ENCODE data around the gene WDR20. TPM values are rescaled to one million over a fixed set of nuclear protein-coding genes. Genes with fewer than 3 reads are reported as not detected.

WDR20 gene
- total and polyA plus RNA-seq, 10 of the 15 experiments (the other 5 are each of a cell fraction or from before 2014, with no cell fraction given), result 9.1 to 25.9 (median 18.4) TPM

DNA sequence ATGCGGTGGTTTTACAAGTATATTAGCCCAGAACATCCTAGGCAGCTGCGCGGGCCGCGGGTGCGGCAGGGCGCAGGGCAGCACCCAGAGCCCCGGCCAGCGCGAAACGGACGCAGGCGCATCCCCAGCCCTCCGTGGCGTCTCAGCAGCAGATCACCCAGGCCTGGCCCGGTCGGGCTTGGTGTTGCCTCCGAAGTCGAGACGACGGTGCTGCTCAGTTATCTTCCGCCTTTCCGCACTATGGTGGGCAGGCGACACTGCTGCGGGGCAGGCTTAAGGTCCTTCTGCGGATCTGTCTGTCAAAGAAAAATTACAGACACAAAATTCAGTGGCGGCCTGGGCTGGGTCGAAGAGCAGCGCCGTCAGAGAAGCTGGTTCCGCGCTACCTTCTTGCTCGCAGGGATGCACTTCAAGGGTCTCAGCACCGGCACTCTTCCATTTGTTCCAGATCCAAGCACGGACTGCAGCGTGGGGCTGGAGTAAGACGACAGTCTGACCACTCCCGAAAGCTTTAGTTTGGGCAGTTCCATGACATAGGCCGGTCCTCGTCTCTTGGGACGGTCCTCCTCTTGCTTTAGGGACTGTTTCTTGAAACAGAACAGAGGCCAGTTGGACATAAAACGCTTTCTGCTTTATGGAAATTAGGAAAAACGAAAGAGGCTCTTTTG is 89.5 kb downstream of the WDR20 start:
- no peak for ATAC-seq
- Histone ChIP-seq H2AFZ (ENCODE audit: control insufficient read depth, low read depth, low read length) (no peak overlapping the region), H3K4me2 (ENCODE audit: control insufficient read depth, insufficient read depth) (no peak overlapping the region), H3K27me3 (replicated peaks in 1 of 2; ENCODE audit: control insufficient read depth in 2 of 2, insufficient read depth in 2 of 2, low read length in 1 of 2) (no peaks in the 10 kb centered on the region; a peak in 1 of 4 replicates), H3K4me1 (ENCODE audit: control insufficient read depth, insufficient read depth, low read length) (no peaks in the 10 kb centered on the region), H3K9ac (ENCODE audit: control insufficient read depth, insufficient read depth, low read length) (no peak overlapping the region), H4K20me1 (ENCODE audit: control insufficient read depth, insufficient read depth) (no peaks in the 10 kb centered on the region), H3K4me3 (no peak overlapping the region), H3K27ac (ENCODE audit: control insufficient read depth, insufficient read depth) (no peak overlapping the region), H3K36me3 (ENCODE audit: control insufficient read depth in 2 of 2, insufficient read depth in 2 of 2, low read length in 1 of 2) (no peaks in the 10 kb centered on the region), H3K9me3 (replicated peaks; ENCODE audit: control insufficient read depth, insufficient read depth, low read length) (no peaks in the 10 kb centered on the region), H3K79me2 (ENCODE audit: control insufficient read depth, insufficient read depth, low read length) (no peaks in the 10 kb centered on the region)
- RAD21 ChIA-PET (ENCODE audit: unreplicated experiment), result no interaction called here
- POLR2A ChIA-PET, result no interaction called here
- CTCF ChIA-PET, result interaction anchor here (0.6 to 1.0 kb wide), 2 partner anchors 133 to 652 kb away, joined by 3 read pairs; no protein-coding TSS in a partner anchor
- in situ Hi-C loops (cut with MboI), result no loop called here
- BruUV-seq (replicated peaks), result no TSS peak
- no peak for FAIRE-seq
- WGBS (ENCODE audit: insufficient coverage, insufficient replicate concordance, low lambda C conversion rate, missing lambda C conversion rate), result 91% methylated on average over 43 of the region's 43 CpGs
- intact Hi-C loops (cut with micrococcal nuclease; ENCODE audit: unreplicated experiment), result no loop called here
- SMC1A ChIA-PET (ENCODE audit: uncharacterized antibody, unreplicated experiment), result no interaction called here
- DNase-seq (ENCODE audit: low read depth, low spot score), result no peak
- TF ChIP-seq BCLAF1 (IDR thresholded peaks at IDR 0.05) (no peak), HDAC6 (IDR thresholded peaks at IDR 0.05; ENCODE audit: unreplicated experiment) (no peak), USF2 (IDR thresholded peaks at IDR 0.05; ENCODE audit: borderline replicate concordance, low read depth, low read length) (no peak), NRF1 (conservative IDR thresholded peaks at IDR 0.05; ENCODE audit: low read depth, low read length) (no peak), CHD2 (IDR thresholded peaks at IDR 0.05; ENCODE audit: borderline replicate concordance, low read depth, low read length) (no peak), PML (IDR thresholded peaks at IDR 0.05; ENCODE audit: low read length) (no peak), TCF3 (IDR thresholded peaks at IDR 0.05; ENCODE audit: borderline replicate concordance, insufficient read depth, low read depth, low read length) (no peak), SIX5 (IDR thresholded peaks at IDR 0.05; ENCODE audit: low read depth, low read length, severe bottlenecking) (no peak)
- TF ChIP-seq, protein P1, sequence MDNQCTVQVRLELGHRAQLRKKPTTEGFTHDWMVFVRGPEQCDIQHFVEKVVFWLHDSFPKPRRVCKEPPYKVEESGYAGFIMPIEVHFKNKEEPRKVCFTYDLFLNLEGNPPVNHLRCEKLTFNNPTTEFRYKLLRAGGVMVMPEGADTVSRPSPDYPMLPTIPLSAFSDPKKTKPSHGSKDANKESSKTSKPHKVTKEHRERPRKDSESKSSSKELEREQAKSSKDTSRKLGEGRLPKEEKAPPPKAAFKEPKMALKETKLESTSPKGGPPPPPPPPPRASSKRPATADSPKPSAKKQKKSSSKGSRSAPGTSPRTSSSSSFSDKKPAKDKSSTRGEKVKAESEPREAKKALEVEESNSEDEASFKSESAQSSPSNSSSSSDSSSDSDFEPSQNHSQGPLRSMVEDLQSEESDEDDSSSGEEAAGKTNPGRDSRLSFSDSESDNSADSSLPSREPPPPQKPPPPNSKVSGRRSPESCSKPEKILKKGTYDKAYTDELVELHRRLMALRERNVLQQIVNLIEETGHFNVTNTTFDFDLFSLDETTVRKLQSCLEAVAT (IDR thresholded peaks at IDR 0.05), result no peak

All from GM12878 (cell line).